K562 (cell line): Measurements from ENCODE around the gene UBXN6. TPM values are rescaled to one million over a fixed set of nuclear protein-coding genes. Genes with fewer than 3 reads are reported as not detected.

Source experiments
- ATF1 ChIP-seq, 2 experiments: fragments of 450-650 bp in 1 of 2; IDR thresholded peaks; 2 replicates each; pipeline ENCODE4 v1.6.1; 2016; ENCODE audit warnings: missing compliant biosample characterization in 1 of 2, missing genetic modification characterization in 1 of 2
- CBX3 ChIP-seq, 2 experiments: IDR thresholded peaks; 1 replicate in 1 of 2; 2 replicates in 1 of 2; pipeline ENCODE4 v1.6.1; 2012; ENCODE audit warnings: inconsistent platforms in 2 of 2, low read length in 2 of 2, borderline replicate concordance in 1 of 2, control low read depth in 1 of 2
- CCNT2 ChIP-seq: IDR thresholded peaks from 2 replicates; pipeline ENCODE4 v1.6.1; 2011; ENCODE audit warnings: borderline replicate concordance, low read depth, mild to moderate bottlenecking, moderate library complexity, mixed read lengths, low read length; ENCODE audit not compliant: insufficient read length; ENCODE audit errors: extremely low read depth
- DPF2 ChIP-seq: fragments of 450-650 bp; IDR thresholded peaks from 2 replicates; pipeline ENCODE4 v1.6.1; 2016
- GTF3C2 ChIP-seq: IDR thresholded peaks from 3 replicates; pipeline ENCODE4 v1.6.1; 2011; ENCODE audit warnings: borderline replicate concordance, mild to moderate bottlenecking, moderate library complexity; ENCODE audit not compliant: insufficient read length; ENCODE audit errors: extremely low read depth
- HLTF ChIP-seq: fragments of 450-650 bp; IDR thresholded peaks from 2 replicates; pipeline ENCODE4 v1.6.1; 2016
- KAT2B ChIP-seq: IDR thresholded peaks from one replicate; pipeline ENCODE4 v1.6.1; 2012; ENCODE audit warnings: low read depth, mild to moderate bottlenecking, control low read depth, inconsistent platforms, low read length, moderate library complexity
- KLF16 ChIP-seq: IDR thresholded peaks from 2 replicates; pipeline ENCODE4 v1.6.1; 2016; ENCODE audit warnings: antibody characterized with exemption
- MBD2 ChIP-seq: sonication (generic); IDR thresholded peaks from 2 replicates; pipeline ENCODE4 v1.6.1; 2016; ENCODE audit warnings: low read depth, borderline replicate concordance
- MTA3 ChIP-seq: fragments of 450-650 bp; formaldehyde crosslinking; IDR thresholded peaks from 2 replicates; pipeline ENCODE4 v1.6.1; 2017; ENCODE audit warnings: mild to moderate bottlenecking, borderline replicate concordance
- NBN ChIP-seq: fragments of 450-650 bp; IDR thresholded peaks from 2 replicates; pipeline ENCODE4 v1.6.1; 2016; ENCODE audit warnings: low read depth, mild to moderate bottlenecking
- NONO ChIP-seq, 2 experiments: fragments of 200-400 bp in 1 of 2; fragments of 450-650 bp in 1 of 2; formaldehyde crosslinking in 1 of 2; IDR thresholded peaks; 2 replicates each; pipeline ENCODE4 v1.6.1; 2017; ENCODE audit warnings: low read depth in 2 of 2, mild to moderate bottlenecking in 2 of 2, moderate library complexity in 2 of 2, low read length in 1 of 2
- SMC3 ChIP-seq: conservative IDR thresholded peaks from 2 replicates; pipeline ENCODE4 v1.6.1; 2011; ENCODE audit warnings: low read depth, low read length, improper control_type of control experiment; ENCODE audit not compliant: insufficient read depth
- USF1 ChIP-seq: sonication (generic); formaldehyde crosslinking; IDR thresholded peaks from 2 replicates; pipeline ENCODE4 v1.9.0; 2022; ENCODE audit warnings: mild to moderate bottlenecking, missing genetic modification reagents
- ZNF518B ChIP-seq: fragments of 250-450 bp; sonication (Bioruptor Pico); IDR thresholded peaks from 2 replicates; pipeline ENCODE4 v1.5.0; 2021; ENCODE audit warnings: mild to moderate bottlenecking, moderate library complexity
- ZNF584 ChIP-seq: fragments of 200-800 bp; sonication (Bioruptor generic); IDR thresholded peaks from 2 replicates; pipeline ENCODE4 v1.6.1; 2016; ENCODE audit warnings: low read depth, mild to moderate bottlenecking, missing genetic modification characterization, missing compliant biosample characterization
- polyA plus RNA-seq, 8 experiments: library from polyadenylated mRNA; depleted of rRNA in 4 of 8; stranded (reverse) in 5 of 8; unstranded in 3 of 8; fragments of >200 nt; fragmentation: Nextera tagmentation in 2 of 8; fragmentation: Illumina TruSeq in 1 of 8; extraction: Ambion mirVana in 2 of 8; extraction: Trizol in 1 of 8; gene quantifications; 2 replicates each; pipeline versions ENCODE4 v1.2.1 to v1.2.3, GENCODE V29; 2011 to 2014; ENCODE audit warnings: inconsistent platforms in 1 of 8, missing spikeins in 1 of 8
- total RNA-seq, 7 experiments: library from RNA; depleted of rRNA in 6 of 7; stranded (reverse); fragments of >200 nt in 6 of 7; fragmentation: Illumina TruSeq in 2 of 7; extraction: Trizol in 2 of 7; gene quantifications; 2 replicates each; pipeline versions ENCODE4 v1.2.1 to v1.2.3, GENCODE V29; 2011 to 2021; ENCODE audit warnings: low replicate concordance in 1 of 7
- TF ChIP-seq, protein P1 (sequence below): sonication (generic); formaldehyde crosslinking; IDR thresholded peaks from 2 replicates; pipeline ENCODE4 v1.8.1; 2023; ENCODE audit warnings: mild to moderate bottlenecking, missing genetic modification reagents

The UBXN6 gene
- total and polyA plus RNA-seq, 9 of the 15 experiments (the other 6 are each of a cell fraction or from before 2014, with no cell fraction given) = 0.48 to 90.2 (median 29.5) TPM

DNA sequence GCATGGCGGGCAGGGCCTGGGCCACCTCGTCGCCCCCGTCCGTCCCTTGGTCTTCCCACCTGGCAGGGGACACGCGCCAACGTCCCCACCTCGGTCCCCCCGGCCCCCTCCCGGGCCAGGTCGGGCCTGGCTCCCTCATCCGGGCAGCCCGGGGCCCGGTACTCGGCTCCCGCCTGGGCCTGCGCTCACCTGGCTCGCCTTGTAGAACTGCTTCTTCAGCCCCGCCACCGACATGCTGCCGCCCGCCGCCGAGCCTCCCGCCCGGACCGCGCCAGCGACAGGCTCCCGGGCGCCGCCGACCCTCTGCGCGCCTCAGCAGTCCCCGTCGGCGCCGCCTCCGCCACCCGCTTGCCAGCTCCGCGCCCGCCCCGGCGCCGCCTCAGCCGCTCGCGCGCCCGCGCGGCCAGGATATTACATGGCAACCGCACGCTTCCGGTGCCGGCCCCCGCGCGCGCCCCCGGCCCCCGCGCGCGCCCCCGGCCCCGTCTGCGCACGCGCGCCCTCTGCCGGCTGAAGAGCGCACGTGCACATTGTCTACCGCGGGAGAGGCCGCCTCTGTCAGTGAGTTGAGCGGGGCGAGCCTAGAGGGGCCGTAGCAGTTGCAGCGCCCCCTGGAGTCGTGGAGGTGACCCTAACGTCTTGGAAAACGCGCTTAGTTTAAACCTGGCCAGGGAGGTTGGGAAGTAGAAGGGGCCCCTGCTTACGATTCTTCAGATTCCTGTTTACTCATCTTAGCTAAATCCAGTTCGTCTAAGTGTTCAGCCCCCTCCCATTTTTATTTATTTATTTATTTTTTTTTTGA lies 57.3 kb downstream of the UBXN6 start, which contains the start of gene SH3GL1 (continued):
- TF ChIP-seq CBX3 (IDR thresholded peaks at IDR 0.05; ENCODE audit: borderline replicate concordance in 1 of 2, low read length in 2 of 2) (peak in 1 of 2 experiments; percentile 85; a peak in 2 of 3 replicates), ATF1 (CRISPR knock-in tag; IDR thresholded peaks at IDR 0.05) (peak; percentile 19; the same call in 1 of the 2 replicates), ATF1 (tag; IDR thresholded peaks at IDR 0.05) (peak; percentile 29; the same call in 1 of the 2 replicates), KLF16 (0 out of 2 replicates have a peak, but pooled peaks have one; percentile 33), MTA3 (0 out of 2 replicates have a peak, but pooled peaks have one; percentile 16), NONO (IDR thresholded peaks at IDR 0.05; ENCODE audit: low read depth in 2 of 2, low read length in 1 of 2) (peak in 1 of 2 experiments; percentile 82; a peak in 1 of 4 replicates), MBD2 (no peak), HLTF (0 out of 2 replicates have a peak, but pooled peaks have one; percentile 15), USF1 (CRISPR knock-in tag) (peak; percentile 64), NBN (peak; percentile 82), DPF2 (no peak), ZNF518B (CRISPR knock-in tag) (no peak), KAT2B (no peak), CCNT2 (peak; percentile 79), SMC3 (peak; percentile 53), GTF3C2 (no peak), ZNF584 (CRISPR knock-in tag) (peak; percentile 91)
- TF ChIP-seq, protein P1, sequence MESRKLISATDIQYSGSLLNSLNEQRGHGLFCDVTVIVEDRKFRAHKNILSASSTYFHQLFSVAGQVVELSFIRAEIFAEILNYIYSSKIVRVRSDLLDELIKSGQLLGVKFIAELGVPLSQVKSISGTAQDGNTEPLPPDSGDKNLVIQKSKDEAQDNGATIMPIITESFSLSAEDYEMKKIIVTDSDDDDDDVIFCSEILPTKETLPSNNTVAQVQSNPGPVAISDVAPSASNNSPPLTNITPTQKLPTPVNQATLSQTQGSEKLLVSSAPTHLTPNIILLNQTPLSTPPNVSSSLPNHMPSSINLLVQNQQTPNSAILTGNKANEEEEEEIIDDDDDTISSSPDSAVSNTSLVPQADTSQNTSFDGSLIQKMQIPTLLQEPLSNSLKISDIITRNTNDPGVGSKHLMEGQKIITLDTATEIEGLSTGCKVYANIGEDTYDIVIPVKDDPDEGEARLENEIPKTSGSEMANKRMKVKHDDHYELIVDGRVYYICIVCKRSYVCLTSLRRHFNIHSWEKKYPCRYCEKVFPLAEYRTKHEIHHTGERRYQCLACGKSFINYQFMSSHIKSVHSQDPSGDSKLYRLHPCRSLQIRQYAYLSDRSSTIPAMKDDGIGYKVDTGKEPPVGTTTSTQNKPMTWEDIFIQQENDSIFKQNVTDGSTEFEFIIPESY (CRISPR knock-in tag) = peak; percentile 89
